Fibroblast of skin of left biceps (primary cell): ENCODE results near the gene TTC38.

ENCODE experiments used
- DNase-seq, 2 experiments: peaks; one replicate each; pipeline ENCODE4 v3.0.0-alpha.2; 2013; ENCODE audit warnings: low read depth in 2 of 2

The TTC38 gene

DNA sequence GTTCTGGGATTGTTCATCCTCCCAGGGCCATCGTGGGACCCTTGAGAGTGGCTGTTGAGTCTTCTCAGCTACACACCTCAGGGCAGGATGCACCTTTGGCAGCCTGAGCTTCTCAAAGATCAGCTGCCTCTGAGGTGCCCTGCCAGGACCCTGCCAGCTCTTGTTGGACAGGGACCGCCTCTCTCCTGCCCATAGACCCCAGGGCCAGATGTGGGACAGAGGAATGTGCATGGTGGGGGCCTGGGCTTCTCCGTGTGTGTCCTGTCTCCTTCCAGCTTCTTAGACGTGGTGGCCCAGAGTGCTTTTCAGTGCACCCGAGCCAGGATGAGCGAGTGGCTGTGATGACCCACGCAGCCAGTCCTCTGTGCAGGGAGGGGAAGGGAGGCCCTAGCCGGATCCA, 61.8 kb downstream of the TTC38 start:
- no peak for DNase-seq

DNA sequence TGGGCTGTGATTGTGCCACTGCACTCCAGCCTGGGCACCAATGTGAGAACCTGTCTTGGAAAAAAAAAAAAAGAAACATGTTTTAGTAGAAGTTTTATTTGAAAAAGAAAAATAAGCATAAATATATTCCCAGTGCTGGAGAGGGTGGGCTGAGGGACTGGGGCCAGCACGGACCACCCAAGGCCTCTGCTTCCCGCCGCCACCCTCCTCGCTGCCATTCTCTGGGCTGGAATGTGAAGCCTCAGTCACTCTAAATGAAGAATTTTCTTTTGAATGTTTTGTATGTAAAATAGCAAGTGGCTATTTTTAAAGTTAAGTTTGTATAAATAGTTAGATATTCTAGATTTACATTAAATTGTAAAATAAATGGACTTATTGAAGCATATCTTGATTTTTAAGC, 62.6 kb downstream of the TTC38 start:
- DNase-seq = no peak

DNA sequence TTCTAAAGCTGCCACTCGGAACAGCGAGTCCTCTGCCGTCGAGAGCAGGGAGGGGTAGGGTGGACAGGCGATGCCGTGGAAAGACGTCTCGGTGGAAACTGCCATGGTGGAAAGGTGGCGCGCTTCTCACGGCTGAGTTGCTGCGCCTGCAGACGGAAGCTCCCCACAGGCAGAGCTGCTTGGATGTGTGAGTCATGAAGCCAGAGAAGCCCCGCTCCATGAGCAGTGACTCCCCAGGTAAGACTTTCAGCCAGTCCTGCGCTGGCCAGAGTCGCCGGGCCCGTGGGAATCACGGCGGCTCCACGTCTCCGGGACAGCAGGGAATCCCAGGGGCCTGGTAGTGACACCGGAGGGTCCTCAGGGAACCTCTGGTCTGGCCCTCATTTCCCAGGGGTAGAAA, 63.7 kb downstream of the TTC38 start:
- no peak for DNase-seq

DNA sequence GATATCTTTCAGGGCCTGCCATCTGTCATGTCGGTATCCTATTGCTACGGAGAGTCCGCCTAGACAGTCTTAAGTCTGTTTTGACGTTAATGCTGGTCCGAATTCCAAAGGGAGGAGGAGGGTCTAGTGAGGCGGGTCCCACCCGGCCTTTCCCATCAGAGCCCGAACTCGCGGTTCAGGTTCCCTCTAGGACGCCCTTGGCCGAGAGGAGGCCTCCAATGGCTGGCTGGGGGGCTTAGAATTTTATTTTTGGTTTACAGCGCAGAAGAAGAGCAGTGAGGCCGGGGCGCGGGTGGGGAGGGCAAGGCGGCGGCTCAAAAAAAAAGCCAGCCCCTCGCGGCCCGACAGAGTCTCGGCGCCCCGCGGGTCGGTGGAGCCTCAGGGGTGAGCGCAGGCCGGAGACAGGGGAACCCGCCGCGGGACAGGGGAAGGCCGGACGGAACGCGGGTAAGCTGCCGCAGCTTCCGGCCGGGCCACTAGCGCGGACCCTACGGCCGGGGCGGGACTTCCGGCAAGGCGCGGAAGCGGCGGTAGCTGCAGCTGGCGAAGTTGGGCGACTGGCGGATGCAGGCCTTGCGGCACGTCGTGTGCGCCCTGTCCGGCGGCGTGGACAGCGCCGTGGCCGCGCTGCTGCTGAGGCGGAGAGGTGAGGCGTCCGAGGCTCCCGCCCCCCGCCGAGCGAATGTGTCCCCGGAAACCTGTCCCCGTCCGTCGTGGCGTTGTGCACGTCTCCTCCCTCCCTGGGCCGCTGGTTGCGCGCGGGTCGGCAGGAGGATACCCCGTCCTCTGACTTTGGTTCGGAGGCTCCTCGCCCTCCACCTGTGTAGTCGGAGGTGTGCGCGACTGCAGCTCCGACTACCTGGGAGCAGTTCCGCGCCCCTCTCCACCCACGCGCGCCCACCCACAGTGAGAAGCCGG, 67.7 kb downstream of the TTC38 start, which contains the start of gene TRMU:
TSS of gene TRMU (plus strand) at position 514 of the 918 bp plus-strand sequence. CDS start at position 565, 51 bp downstream.
- DNase-seq = peak; percentile 39 to 46

DNA sequence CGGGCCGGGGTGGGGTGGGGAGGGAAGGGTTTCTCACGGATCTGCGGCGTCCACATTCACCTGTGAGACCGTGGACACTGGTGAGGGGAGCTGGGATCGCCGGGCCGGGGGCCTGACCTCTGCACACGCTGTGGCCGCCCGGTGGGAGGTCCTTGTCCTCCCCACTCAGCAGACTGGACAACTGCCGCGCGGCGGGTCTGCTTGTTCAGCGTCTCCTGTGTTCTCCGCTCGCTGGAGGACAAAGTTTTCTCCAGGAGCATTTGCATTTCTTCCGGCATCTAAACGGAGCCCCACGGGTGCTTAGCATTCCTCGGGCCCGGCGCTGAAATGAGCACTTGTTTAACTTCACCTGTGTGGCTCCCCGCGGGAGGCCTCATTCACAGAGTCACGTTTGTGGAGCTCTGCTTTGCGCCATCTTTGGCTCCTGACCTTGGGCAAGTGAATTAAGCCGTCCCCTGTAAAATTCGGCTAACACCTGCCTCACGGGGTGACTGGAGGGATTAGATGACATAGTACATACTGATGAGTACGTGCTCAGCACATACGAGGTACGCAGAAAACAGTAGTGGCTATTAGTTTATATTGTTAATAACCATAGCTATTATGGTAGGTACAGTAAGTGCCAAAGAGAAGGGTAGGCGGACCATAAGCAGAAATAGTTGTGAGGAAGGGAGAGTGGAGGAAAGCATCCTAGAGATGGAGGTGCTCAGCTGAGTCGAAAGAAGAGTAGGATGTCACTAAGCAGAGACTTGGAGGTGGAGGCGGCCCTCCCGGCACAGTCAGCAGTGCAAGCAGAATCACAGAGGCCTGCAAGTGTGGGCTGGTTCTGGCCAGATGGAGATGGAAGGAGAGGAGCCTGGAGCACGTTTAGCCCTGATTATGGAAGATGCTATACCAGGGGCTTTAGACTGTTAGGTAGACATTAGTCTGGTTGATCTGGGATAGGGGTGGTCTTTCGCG, 68.6 kb downstream of the TTC38 start:
- DNase-seq = no peak

DNA sequence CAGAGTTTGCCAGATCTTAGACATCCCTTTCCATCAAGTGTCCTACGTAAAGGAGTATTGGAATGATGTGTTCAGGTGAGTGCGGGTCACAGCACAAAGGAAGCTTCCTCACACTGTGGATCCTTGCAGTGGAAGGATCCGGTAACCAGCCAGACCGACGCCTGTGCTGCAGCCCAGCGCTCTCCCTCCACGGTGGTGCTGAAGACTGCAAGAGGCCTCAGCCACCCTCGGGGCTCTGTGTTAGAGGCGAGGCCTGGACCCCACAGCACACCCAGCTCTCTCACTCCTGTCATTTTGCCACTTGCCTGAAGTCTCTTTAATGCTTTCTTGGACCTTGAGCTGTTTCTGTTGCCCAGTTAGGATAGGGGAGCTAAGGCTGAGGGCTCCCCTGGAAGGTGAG, 70.1 kb downstream of the TTC38 start:
- no peak for DNase-seq

DNA sequence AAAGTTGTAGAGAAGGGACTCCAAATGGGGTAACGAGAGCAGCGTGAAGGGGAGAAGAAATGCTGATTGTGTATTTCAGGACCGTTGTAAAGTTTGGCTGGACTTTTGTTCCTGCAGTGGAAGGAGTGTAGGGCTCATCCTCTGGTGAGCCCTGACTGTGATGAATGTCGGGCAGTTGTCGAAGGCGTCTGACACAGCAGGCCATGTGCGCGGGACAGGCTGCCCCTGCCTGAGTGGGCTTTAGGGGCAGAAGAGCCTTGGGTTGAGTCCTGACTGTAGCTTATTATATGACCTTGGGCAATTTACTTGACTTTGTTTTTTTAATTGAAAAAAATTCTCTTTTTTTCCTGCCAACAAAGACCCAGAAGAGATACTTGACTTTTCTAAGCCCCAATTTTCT, 70.8 kb downstream of the TTC38 start:
- DNase-seq = no peak

DNA sequence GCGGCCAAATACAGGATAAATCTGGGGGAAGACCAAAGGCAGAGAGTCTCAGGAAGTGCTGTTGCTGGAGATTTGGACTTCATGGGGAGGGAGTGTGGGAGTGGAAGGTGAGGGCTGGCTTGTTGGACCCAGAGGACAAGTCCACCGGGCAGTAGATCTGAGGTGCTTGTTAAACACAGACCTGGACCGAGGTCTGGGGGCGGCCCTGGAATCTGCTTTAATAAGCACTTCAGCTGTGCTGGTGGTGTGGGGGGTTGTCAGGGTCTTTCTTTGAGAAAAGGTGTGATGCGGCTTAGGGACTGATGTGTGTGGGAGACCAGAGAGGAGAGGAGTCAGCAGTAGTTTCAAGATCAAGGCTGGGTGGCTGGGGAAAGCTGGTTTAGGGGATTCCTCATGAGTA, 72.1 kb downstream of the TTC38 start:
- DNase-seq = no peak

DNA sequence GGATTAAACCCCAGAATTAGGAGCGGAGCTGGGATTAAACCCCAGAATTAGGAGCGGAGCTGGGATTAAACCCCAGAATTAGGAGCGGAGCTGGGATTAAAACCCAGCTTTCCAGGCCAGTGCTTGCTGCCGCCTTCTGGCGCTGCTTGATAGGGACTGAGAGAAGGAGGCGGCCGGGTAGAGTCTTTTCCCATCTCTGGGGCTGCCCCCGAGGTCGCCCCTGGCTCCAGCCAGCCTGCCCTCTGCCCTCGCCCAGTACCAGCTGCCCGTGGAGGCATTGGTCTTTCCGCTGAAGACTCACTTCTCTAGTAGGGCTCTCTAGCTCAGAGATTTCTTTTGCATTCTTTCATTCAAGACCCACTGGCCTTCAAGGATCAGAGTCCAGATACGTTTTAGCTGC, 72.9 kb downstream of the TTC38 start:
- DNase-seq = no peak
